Activated T-helper 1 cell treated with Interleukin-2 at 50 U/mL for 16 hours (primary cell): ENCODE data around the gene OR11H7.
"Not testable (repeated sequence)": the region's sequence is repeated elsewhere in the genome, so short reads cannot be mapped to it uniquely, and the experiment has no call there.

Experiments used
- DNase-seq: peaks from one replicate; pipeline ENCODE4 v3.0.0-alpha.2; 2020; ENCODE audit warnings: low read depth

Gene OR11H7

DNA sequence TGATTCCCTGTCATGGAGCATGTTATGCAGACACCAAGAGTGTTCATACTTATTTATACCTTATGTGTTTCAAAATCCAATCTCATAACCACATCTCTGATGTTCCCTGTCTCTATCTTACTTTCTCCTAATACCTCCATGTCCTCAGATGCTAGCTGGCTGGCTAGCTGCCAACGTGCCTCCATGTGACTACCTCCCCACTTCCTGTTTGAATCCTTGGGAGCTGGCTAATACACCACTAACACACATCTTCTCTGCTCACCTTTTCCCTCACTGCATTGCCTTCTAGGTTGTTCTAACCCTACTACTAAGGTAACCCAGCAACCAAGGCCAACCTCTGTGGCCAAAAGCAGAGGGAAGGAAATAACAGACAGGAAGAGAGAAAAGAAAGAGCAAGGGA, 49.6 kb downstream of the OR11H7 start:
- no peak for DNase-seq

DNA sequence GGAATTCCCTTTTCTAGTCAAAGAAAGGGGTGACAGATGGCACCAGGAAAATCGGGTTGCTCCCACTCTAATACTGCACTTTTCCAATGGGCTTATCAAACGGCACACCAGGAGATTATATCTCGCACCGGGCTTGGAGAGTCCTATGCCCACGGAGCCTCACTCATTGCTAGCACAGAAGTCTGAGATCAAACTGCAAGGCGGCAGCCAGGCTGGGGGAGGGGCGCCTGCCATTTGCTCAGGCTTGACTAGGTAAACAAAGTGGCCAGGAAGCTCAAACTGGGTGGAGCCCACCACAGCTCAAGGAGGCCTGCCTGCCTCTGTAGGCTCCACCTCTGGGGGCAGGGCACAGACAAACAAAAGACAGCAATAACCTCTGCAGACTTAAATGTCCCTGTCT, 51.5 kb downstream of the OR11H7 start:
- DNase-seq: not testable (repeated sequence)
